HepG2 (cell line): ENCODE measurements around the gene GRIK5. TPM values are rescaled to one million over a fixed set of nuclear protein-coding genes. Genes with fewer than 3 reads are reported as not detected.

Experiments
- ATAC-seq: fragments of 200-7000 bp; cut with Tn5 transposase; 3 replicates; pipeline ENCODE4 v1.9.1; 2020; ENCODE audit warnings: mild to moderate bottlenecking, moderate library complexity
- BruUV-seq: library from RNA; stranded (reverse); fragments of 400-500 nt; replicated peaks from 2 replicates; lab custom pipeline; 2021; lab: Mats Ljungman, UMichigan
- CTCF ChIA-PET: fragments of 300-600 bp; formaldehyde crosslinking; extraction: SDS; loops from one replicate; lab custom pipeline; 2021; ENCODE audit warnings: low total read pairs, inconsistent platforms, low intra/inter-chr PET ratio; lab: Yijun Ruan, JAX
- POLR2A ChIA-PET: fragments of 350-600 bp; sonication (Branson Sonifier 250); formaldehyde crosslinking; loops from one replicate; lab custom pipeline; 2020; ENCODE audit warnings: antibody characterized with exemption, inconsistent platforms; lab: Yijun Ruan, JAX
- DNase-seq: peaks from one replicate; pipeline ENCODE4 v3.0.0-alpha.2; 2015; ENCODE audit warnings: low spot score
- FAIRE-seq: peaks from 3 replicates; lab custom pipeline; 2011; peaks lifted over from hg19 to GRCh38; lab: Jason Lieb, UNC
- H2AFZ ChIP-seq: one replicate; pipeline ENCODE4 v1.6.1; 2011; ENCODE audit warnings: low read length, inconsistent platforms
- H3K27ac ChIP-seq: fragments of 300-600 bp; 3 replicates; pipeline ENCODE4 v1.8.0; 2011; ENCODE audit warnings: mixed run types, mild to moderate bottlenecking, mixed read lengths, low read length, inconsistent platforms; ENCODE audit not compliant: insufficient read depth; ENCODE audit errors: extremely low read length
- H3K27me3 ChIP-seq, 2 experiments: fragments of 200-600 bp in 1 of 2; 2 replicates in 1 of 2; 3 replicates in 1 of 2; pipeline versions ENCODE4 v1.6.0 to v1.8.0; 2011; ENCODE audit warnings: low read length in 2 of 2, mild to moderate bottlenecking in 2 of 2, moderate library complexity in 2 of 2, inconsistent platforms in 1 of 2; ENCODE audit not compliant: insufficient read depth in 2 of 2, control insufficient read depth in 1 of 2
- H3K36me3 ChIP-seq, 2 experiments: fragments of 200-600 bp in 1 of 2; replicated peaks in 1 of 2; 2 replicates in 1 of 2; 3 replicates in 1 of 2; pipeline versions ENCODE4 v1.5.1 to v1.8.0; 2011; ENCODE audit warnings: low read length in 2 of 2, inconsistent platforms in 1 of 2; ENCODE audit not compliant: insufficient read depth in 2 of 2, control insufficient read depth in 1 of 2
- H3K4me1 ChIP-seq: 2 replicates; pipeline ENCODE4 v1.5.1; 2012; ENCODE audit warnings: low read length, inconsistent platforms; ENCODE audit not compliant: insufficient read depth
- H3K4me2 ChIP-seq: 2 replicates; pipeline ENCODE4 v1.6.0; 2011; ENCODE audit warnings: low read depth, low read length, inconsistent platforms
- H3K4me3 ChIP-seq, 3 experiments: fragments of 200-600 bp in 1 of 3; sonication (generic), shearing (Covaris generic) in 1 of 3; replicated peaks in 1 of 3; 2 replicates each; pipeline ENCODE4 v1.5.1; 2011 to 2016; ENCODE audit warnings: low read length in 3 of 3, inconsistent platforms in 2 of 3, low read depth in 2 of 3, mild to moderate bottlenecking in 2 of 3, control low read depth in 1 of 3, mixed read lengths in 1 of 3; ENCODE audit not compliant: insufficient read depth in 1 of 3
- H3K79me2 ChIP-seq: one replicate; pipeline ENCODE4 v1.6.1; 2011; ENCODE audit warnings: low read length, inconsistent platforms; ENCODE audit not compliant: insufficient read depth
- H3K9ac ChIP-seq: 2 replicates; pipeline ENCODE4 v1.6.0; 2011; ENCODE audit warnings: mild to moderate bottlenecking, low read depth, low read length, inconsistent platforms; ENCODE audit not compliant: insufficient read depth
- H3K9me3 ChIP-seq: 2 replicates; pipeline ENCODE4 v1.5.1; 2012; ENCODE audit warnings: mild to moderate bottlenecking, low read length
- H4K20me1 ChIP-seq: 2 replicates; pipeline ENCODE4 v1.6.0; 2011; ENCODE audit warnings: inconsistent platforms, mild to moderate bottlenecking, low read length, moderate library complexity; ENCODE audit not compliant: insufficient read depth
- HMG20A ChIP-seq: IDR thresholded peaks from 2 replicates; pipeline ENCODE4 v1.6.1; 2016; ENCODE audit warnings: borderline replicate concordance
- MIER2 ChIP-seq: IDR thresholded peaks from 2 replicates; pipeline ENCODE4 v1.6.1; 2016; ENCODE audit warnings: missing biosample characterization, missing genetic modification reagents
- ZNF232 ChIP-seq: sonication (generic); formaldehyde crosslinking; IDR thresholded peaks from 2 replicates; pipeline ENCODE4 v1.4.0; 2020; ENCODE audit warnings: missing genetic modification reagents, borderline replicate concordance
- ZNF768 ChIP-seq: sonication (generic); formaldehyde crosslinking; IDR thresholded peaks from 2 replicates; pipeline ENCODE4 v1.4.0; 2020; ENCODE audit warnings: missing genetic modification reagents
- ZSCAN31 ChIP-seq: sonication (generic); formaldehyde crosslinking; IDR thresholded peaks from 2 replicates; pipeline ENCODE4 v1.5.0; 2020; ENCODE audit warnings: low read depth, mild to moderate bottlenecking, missing genetic modification reagents
- WGBS: methylation state at CpG from one replicate; pipeline ENCODE4 v1.1.6; 2017; ENCODE audit warnings: low lambda C conversion rate; 5-methylcytosine and 5-hydroxymethylcytosine counted together
- in situ Hi-C: cut with HindIII; loops from 2 replicates; pipeline ENCODE4 v1.10.0; 2017; ENCODE audit warnings: low pct_unique_long_range_greater_than_20kb; ENCODE audit not compliant: extremely low pct_ligation_motif_present
- intact Hi-C: fragments of 100-400 bp; cut with micrococcal nuclease; formaldehyde crosslinking; loops from one replicate; pipeline ENCODE4 v1.10.0; 2022; ENCODE audit not compliant: unreplicated experiment
- polyA plus RNA-seq, 8 experiments: library from polyadenylated mRNA; depleted of rRNA in 3 of 8; stranded (reverse) in 7 of 8; unstranded in 1 of 8; fragments of >200 nt; fragmentation: Illumina TruSeq in 4 of 8; extraction: Trizol in 4 of 8; gene quantifications; 2 replicates each; pipeline versions ENCODE4 v1.2.1 to v1.2.3, GENCODE V29; 2011 to 2016; ENCODE audit warnings: low read depth in 4 of 8, missing spikeins in 1 of 8, mixed read lengths in 1 of 8; ENCODE audit not compliant: insufficient read depth in 1 of 8
- total RNA-seq, 5 experiments: library from RNA; depleted of rRNA; stranded (reverse); fragments of >200 nt; fragmentation: Illumina TruSeq; extraction: Trizol; gene quantifications; 2 replicates each; pipeline ENCODE4 v1.2.3, GENCODE V29; 2016; ENCODE audit warnings: low read depth in 1 of 5
- TF ChIP-seq, protein P1 (sequence below): sonication (generic); formaldehyde crosslinking; IDR thresholded peaks from 2 replicates; pipeline ENCODE4 v1.5.0; 2020; ENCODE audit warnings: mild to moderate bottlenecking, missing genetic modification reagents
- TF ChIP-seq, protein P2 (sequence below), 2 experiments: IDR thresholded peaks; 2 replicates each; pipeline ENCODE4 v1.6.1; 2011 to 2012; ENCODE audit warnings: low read length in 2 of 2, borderline replicate concordance in 1 of 2, low read depth in 1 of 2, mild to moderate bottlenecking in 1 of 2, moderate library complexity in 1 of 2

Gene GRIK5
- total and polyA plus RNA-seq, 2 of the 13 experiments (the other 11 are each of a cell fraction or from before 2014, with no cell fraction given): not detected

DNA sequence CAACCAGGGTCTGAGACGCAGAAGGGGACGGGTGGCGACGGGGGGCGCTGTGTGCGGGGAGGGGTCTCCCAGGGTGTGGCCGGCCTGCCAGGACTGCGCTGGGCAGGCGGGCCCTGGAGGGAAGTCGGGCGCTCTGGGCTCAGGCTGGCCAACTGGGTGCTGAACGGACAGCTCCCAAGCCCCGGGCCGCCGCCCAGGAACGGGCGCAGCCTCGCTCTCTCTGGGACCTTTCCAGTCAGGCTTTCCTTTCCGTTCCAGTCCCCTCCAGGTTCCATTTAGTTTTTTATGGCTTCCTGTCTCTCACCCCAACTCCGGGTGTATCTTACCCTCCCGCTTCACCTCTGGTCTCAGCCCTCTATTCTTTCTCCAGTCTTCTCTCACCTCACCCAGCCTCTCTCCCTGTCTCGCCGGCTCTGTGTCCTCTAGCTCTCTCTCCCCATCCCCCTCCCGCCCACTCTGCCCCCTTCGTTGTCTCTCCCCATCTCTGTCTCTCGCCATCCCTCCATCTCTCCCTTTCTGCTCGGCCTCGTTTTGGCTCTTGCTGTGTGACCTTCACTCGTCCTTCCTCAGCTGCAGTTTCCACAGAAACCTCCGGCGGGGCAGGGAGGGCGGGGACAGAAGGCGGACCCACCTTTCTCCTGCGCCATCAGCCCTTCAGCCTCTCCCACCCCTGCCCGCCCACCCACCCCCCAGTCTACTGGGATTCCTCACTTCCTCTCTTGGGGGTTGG, 72.7 kb downstream of the GRIK5 start:
- Histone ChIP-seq H3K4me1 (no peaks in the 10 kb centered on the region), H3K36me3 (no peaks in the 10 kb centered on the region), H3K4me2 (no peak overlapping the region), H3K79me2 (no peaks in the 10 kb centered on the region), H3K27ac (no peak overlapping the region), H3K4me3 (no peak overlapping the region), H3K9ac (no peak overlapping the region), H4K20me1 (0 out of 2 replicates have a peak, but pooled peaks cover 8% of the 10 kb centered on the region), H3K27me3 (peaks cover 5 to 60% of the 10 kb centered on the region in 2 experiments; a peak in 4 of 5 replicates), H3K9me3 (no peaks in the 10 kb centered on the region), H2AFZ (no peak overlapping the region)
- CTCF ChIA-PET: no interaction called here
- ATAC-seq: peak; percentile 66
- FAIRE-seq: no peak
- TF ChIP-seq, protein P1, sequence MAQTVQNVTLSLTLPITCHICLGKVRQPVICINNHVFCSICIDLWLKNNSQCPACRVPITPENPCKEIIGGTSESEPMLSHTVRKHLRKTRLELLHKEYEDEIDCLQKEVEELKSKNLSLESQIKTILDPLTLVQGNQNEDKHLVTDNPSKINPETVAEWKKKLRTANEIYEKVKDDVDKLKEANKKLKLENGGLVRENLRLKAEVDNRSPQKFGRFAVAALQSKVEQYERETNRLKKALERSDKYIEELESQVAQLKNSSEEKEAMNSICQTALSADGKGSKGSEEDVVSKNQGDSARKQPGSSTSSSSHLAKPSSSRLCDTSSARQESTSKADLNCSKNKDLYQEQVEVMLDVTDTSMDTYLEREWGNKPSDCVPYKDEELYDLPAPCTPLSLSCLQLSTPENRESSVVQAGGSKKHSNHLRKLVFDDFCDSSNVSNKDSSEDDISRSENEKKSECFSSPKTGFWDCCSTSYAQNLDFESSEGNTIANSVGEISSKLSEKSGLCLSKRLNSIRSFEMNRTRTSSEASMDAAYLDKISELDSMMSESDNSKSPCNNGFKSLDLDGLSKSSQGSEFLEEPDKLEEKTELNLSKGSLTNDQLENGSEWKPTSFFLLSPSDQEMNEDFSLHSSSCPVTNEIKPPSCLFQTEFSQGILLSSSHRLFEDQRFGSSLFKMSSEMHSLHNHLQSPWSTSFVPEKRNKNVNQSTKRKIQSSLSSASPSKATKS: no peak
- TF ChIP-seq MIER2 (peak; percentile 93), HMG20A (CRISPR knock-in tag) (no peak), ZSCAN31 (CRISPR knock-in tag) (no peak), ZNF768 (CRISPR knock-in tag) (peak; percentile 13; the same call in 1 of the 2 replicates), ZNF232 (CRISPR knock-in tag) (0 out of 2 replicates have a peak, but pooled peaks have one; percentile 31)
- TF ChIP-seq, protein P2, sequence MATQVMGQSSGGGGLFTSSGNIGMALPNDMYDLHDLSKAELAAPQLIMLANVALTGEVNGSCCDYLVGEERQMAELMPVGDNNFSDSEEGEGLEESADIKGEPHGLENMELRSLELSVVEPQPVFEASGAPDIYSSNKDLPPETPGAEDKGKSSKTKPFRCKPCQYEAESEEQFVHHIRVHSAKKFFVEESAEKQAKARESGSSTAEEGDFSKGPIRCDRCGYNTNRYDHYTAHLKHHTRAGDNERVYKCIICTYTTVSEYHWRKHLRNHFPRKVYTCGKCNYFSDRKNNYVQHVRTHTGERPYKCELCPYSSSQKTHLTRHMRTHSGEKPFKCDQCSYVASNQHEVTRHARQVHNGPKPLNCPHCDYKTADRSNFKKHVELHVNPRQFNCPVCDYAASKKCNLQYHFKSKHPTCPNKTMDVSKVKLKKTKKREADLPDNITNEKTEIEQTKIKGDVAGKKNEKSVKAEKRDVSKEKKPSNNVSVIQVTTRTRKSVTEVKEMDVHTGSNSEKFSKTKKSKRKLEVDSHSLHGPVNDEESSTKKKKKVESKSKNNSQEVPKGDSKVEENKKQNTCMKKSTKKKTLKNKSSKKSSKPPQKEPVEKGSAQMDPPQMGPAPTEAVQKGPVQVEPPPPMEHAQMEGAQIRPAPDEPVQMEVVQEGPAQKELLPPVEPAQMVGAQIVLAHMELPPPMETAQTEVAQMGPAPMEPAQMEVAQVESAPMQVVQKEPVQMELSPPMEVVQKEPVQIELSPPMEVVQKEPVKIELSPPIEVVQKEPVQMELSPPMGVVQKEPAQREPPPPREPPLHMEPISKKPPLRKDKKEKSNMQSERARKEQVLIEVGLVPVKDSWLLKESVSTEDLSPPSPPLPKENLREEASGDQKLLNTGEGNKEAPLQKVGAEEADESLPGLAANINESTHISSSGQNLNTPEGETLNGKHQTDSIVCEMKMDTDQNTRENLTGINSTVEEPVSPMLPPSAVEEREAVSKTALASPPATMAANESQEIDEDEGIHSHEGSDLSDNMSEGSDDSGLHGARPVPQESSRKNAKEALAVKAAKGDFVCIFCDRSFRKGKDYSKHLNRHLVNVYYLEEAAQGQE (IDR thresholded peaks at IDR 0.05; ENCODE audit: borderline replicate concordance in 1 of 2, low read depth in 1 of 2, low read length in 2 of 2): peak; percentile 84 to 94
- intact Hi-C loops: no loop called here
- BruUV-seq: no TSS peak
- POLR2A ChIA-PET: no interaction called here
- in situ Hi-C loops: no loop called here
- 5% methylated on average over 18 of the region's 35 CpGs for WGBS
- no peak for DNase-seq
